CD14-positive monocyte (primary cell): ENCODE data around the gene ARMH1. TPM values are rescaled to one million over a fixed set of nuclear protein-coding genes. Genes with fewer than 3 reads are reported as not detected.

Source experiments
- DNase-seq, 3 donors: peaks; one replicate each; pipeline ENCODE4 v3.0.0-alpha.2; 2011 to 2022
- H2AFZ ChIP-seq: 2 replicates; pipeline ENCODE4 v1.6.0; 2012; ENCODE audit warnings: mild to moderate bottlenecking, low read depth, low read length, inconsistent platforms; ENCODE audit not compliant: insufficient read depth, poor library complexity, severe bottlenecking
- H3K27ac ChIP-seq, 2 donors: 1 replicate in 1 of 2; 2 replicates in 1 of 2; pipeline ENCODE4 v1.5.1; 2012 to 2013; ENCODE audit warnings: low read length in 2 of 2, control low read depth in 1 of 2, inconsistent platforms in 1 of 2, low read depth in 1 of 2, mild to moderate bottlenecking in 1 of 2
- H3K27me3 ChIP-seq, 2 donors: one replicate each; pipeline versions ENCODE4 v1.6.0 to v1.6.1; 2011 to 2013; ENCODE audit warnings: low read length in 2 of 2; ENCODE audit not compliant: control insufficient read depth in 2 of 2, insufficient read depth in 2 of 2
- H3K36me3 ChIP-seq, 2 donors: replicated peaks in 1 of 2; 1 replicate in 1 of 2; 2 replicates in 1 of 2; pipeline versions ENCODE4 v1.5.1 to v1.6.1; 2012 to 2013; ENCODE audit warnings: low read length in 2 of 2, control low read depth in 1 of 2, inconsistent platforms in 1 of 2, mild to moderate bottlenecking in 1 of 2; ENCODE audit not compliant: insufficient read depth in 2 of 2, control insufficient read depth in 1 of 2
- H3K4me1 ChIP-seq, 2 donors: 1 replicate in 1 of 2; 2 replicates in 1 of 2; pipeline versions ENCODE4 v1.5.1 to v1.6.1; 2012 to 2013; ENCODE audit warnings: low read length in 2 of 2, control low read depth in 1 of 2, inconsistent platforms in 1 of 2, mild to moderate bottlenecking in 1 of 2, moderate library complexity in 1 of 2; ENCODE audit not compliant: insufficient read depth in 2 of 2, control insufficient read depth in 1 of 2
- H3K4me2 ChIP-seq: replicated peaks from 2 replicates; pipeline ENCODE3; 2012; ENCODE audit warnings: low read length, moderate library complexity, mild to moderate bottlenecking; ENCODE audit not compliant: poor library complexity, severe bottlenecking; ENCODE audit errors: extremely low read depth
- H3K4me3 ChIP-seq, 3 experiments: fragments of 200-600 bp in 1 of 3; sonication (generic) in 1 of 3; replicated peaks in 1 of 3; 1 replicate in 2 of 3; 2 replicates in 1 of 3; pipeline ENCODE4 v1.5.1; 2011 to 2013; ENCODE audit warnings: low read length in 3 of 3, mild to moderate bottlenecking in 3 of 3, control low read depth in 2 of 3, low read depth in 2 of 3, inconsistent platforms in 1 of 3, moderate library complexity in 1 of 3
- H3K79me2 ChIP-seq: 2 replicates; pipeline ENCODE4 v1.6.0; 2012; ENCODE audit warnings: mild to moderate bottlenecking, control low read depth, inconsistent platforms, low read length, moderate library complexity; ENCODE audit not compliant: insufficient read depth
- H3K9ac ChIP-seq: 2 replicates; pipeline ENCODE4 v1.6.0; 2017; ENCODE audit warnings: low read length, mild to moderate bottlenecking; ENCODE audit not compliant: insufficient read depth, poor library complexity, severe bottlenecking
- H3K9me3 ChIP-seq, 2 donors: replicated peaks in 1 of 2; 1 replicate in 1 of 2; 2 replicates in 1 of 2; pipeline versions ENCODE4 v1.5.1 to v1.6.1; 2012 to 2013; ENCODE audit warnings: low read length in 2 of 2, control low read depth in 1 of 2; ENCODE audit not compliant: control insufficient read depth in 1 of 2, insufficient read depth in 1 of 2
- H4K20me1 ChIP-seq: 2 replicates; pipeline ENCODE4 v1.6.0; 2012; ENCODE audit warnings: mild to moderate bottlenecking, low read length, control low read depth, moderate library complexity; ENCODE audit not compliant: insufficient read depth
- H3K27ac Mint-ChIP-seq, 7 donors: one replicate each; pipeline ENCODE4 v1.8.0; 2020; ENCODE audit warnings: mild to moderate bottlenecking in 7 of 7, mixed read lengths in 7 of 7, moderate library complexity in 6 of 7, inconsistent platforms in 2 of 7
- H3K27me3 Mint-ChIP-seq, 3 donors: one replicate each; pipeline ENCODE4 v1.8.0; 2021 to 2022; ENCODE audit warnings: low read depth in 3 of 3, mild to moderate bottlenecking in 3 of 3, mixed read lengths in 3 of 3, moderate library complexity in 3 of 3, inconsistent platforms in 1 of 3
- H3K36me3 Mint-ChIP-seq, 2 donors: one replicate each; pipeline ENCODE4 v1.8.0; 2020; ENCODE audit warnings: mixed read lengths in 2 of 2, inconsistent platforms in 1 of 2, mild to moderate bottlenecking in 1 of 2
- H3K4me1 Mint-ChIP-seq: one replicate; pipeline ENCODE4 v1.8.0; 2020; ENCODE audit warnings: mild to moderate bottlenecking, mixed read lengths
- H3K4me3 Mint-ChIP-seq, 2 donors: one replicate each; pipeline ENCODE4 v1.8.0; 2020; ENCODE audit warnings: mild to moderate bottlenecking in 2 of 2, mixed read lengths in 2 of 2, moderate library complexity in 1 of 2
- H3K9me3 Mint-ChIP-seq, 7 donors: one replicate each; pipeline ENCODE4 v1.8.0; 2020 to 2022; ENCODE audit warnings: mixed read lengths in 7 of 7, mild to moderate bottlenecking in 6 of 7, moderate library complexity in 6 of 7, inconsistent platforms in 2 of 7
- WGBS: methylation state at CpG from one replicate; pipeline ENCODE4 v1.1.5; 2013; ENCODE audit warnings: missing lambda C conversion rate; ENCODE audit not compliant: insufficient coverage; 5-methylcytosine and 5-hydroxymethylcytosine counted together
- intact Hi-C, 2 donors: fragments of 100-400 bp; cut with micrococcal nuclease; formaldehyde crosslinking; loops; one replicate each; pipeline versions ENCODE4 v1.15.0 to v1.15.1; 2023
- polyA plus RNA-seq, 3 donors: library from polyadenylated mRNA; depleted of rRNA in 1 of 3; unstranded in 2 of 3; stranded (reverse) in 1 of 3; fragments of 300-500 nt in 2 of 3; fragments of >200 nt in 1 of 3; fragmentation: Illumina TruSeq in 2 of 3; gene quantifications; 1 replicate in 2 of 3; 2 replicates in 1 of 3; pipeline ENCODE4 v1.2.3, GENCODE V29; 2012 to 2021
- TF ChIP-seq, protein P1 (sequence below): fragments of 200-600 bp; IDR thresholded peaks from one replicate; pipeline ENCODE4 v1.8.0; 2022; ENCODE audit warnings: antibody characterized with exemption, mild to moderate bottlenecking

ARMH1 gene
- polyA plus RNA-seq, 3 donors, result 14.7 to 209 (median 15.8) TPM

GRCh38 chr1:44684525-44684924 lies 10.0 kb downstream of the ARMH1 start:
- H4K20me1 ChIP-seq, result no peaks in the 10 kb centered on the region
- H3K36me3 ChIP-seq, result no peaks in the 10 kb centered on the region
- H3K9ac ChIP-seq, result no peak overlapping the region
- peak overlapping the region in 2 of 7 donors; percentile 61 to 70 for H3K27ac Mint-ChIP-seq
- no peak overlapping the region for H3K4me3 ChIP-seq
- peak overlapping the region; percentile 32 for H2AFZ ChIP-seq
- no CpG with 5 or more reads among the region's 1 CpG for WGBS
- peaks cover 50% of the 10 kb centered on the region for H3K4me1 Mint-ChIP-seq
- H3K4me3 Mint-ChIP-seq, result no peak overlapping the region
- peaks cover 0 to 6% (median 0%) of the 10 kb centered on the region in 3 donors for H3K27me3 Mint-ChIP-seq
- peaks cover 3% of the 10 kb centered on the region in 2 donors for H3K36me3 Mint-ChIP-seq
- intact Hi-C loops, result no loop called here
- no peaks in the 10 kb centered on the region for H3K9me3 ChIP-seq
- TF ChIP-seq, protein P1, sequence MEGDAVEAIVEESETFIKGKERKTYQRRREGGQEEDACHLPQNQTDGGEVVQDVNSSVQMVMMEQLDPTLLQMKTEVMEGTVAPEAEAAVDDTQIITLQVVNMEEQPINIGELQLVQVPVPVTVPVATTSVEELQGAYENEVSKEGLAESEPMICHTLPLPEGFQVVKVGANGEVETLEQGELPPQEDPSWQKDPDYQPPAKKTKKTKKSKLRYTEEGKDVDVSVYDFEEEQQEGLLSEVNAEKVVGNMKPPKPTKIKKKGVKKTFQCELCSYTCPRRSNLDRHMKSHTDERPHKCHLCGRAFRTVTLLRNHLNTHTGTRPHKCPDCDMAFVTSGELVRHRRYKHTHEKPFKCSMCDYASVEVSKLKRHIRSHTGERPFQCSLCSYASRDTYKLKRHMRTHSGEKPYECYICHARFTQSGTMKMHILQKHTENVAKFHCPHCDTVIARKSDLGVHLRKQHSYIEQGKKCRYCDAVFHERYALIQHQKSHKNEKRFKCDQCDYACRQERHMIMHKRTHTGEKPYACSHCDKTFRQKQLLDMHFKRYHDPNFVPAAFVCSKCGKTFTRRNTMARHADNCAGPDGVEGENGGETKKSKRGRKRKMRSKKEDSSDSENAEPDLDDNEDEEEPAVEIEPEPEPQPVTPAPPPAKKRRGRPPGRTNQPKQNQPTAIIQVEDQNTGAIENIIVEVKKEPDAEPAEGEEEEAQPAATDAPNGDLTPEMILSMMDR, result no peak
- H3K4me2 ChIP-seq, result peak overlapping the region; percentile 22
- H3K27ac ChIP-seq, result no peak overlapping the region
- H3K27me3 ChIP-seq, result no peaks in the 10 kb centered on the region
- H3K4me1 ChIP-seq, result peaks cover 39 to 46% of the 10 kb centered on the region in 2 donors
- DNase-seq, result peak in 2 of 3 donors; percentile 44 to 51
- H3K9me3 Mint-ChIP-seq, result peaks cover 0 to 2% (median 0%) of the 10 kb centered on the region in 7 donors
- no peaks in the 10 kb centered on the region for H3K79me2 ChIP-seq

DNA sequence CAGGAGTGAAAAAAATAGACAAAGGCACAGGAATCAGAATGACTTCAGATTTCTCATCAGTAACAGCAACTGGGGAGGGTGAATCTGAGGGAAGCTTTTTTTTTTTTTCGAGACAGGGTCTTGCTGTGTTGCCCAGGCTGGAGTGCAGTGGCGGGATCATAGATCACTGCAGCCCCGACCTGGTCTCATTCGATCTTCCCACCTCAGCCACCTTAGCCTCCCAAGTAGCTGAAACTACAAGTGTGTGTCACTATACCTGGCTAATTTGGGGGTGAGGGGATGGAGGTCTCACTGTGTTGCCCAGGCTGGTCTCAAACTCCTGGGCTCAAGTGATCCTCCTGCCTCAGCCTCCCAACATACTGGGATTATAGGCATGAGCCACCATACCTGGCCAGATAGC lies 10.7 kb downstream of the ARMH1 start:
- H3K27ac ChIP-seq, result no peak overlapping the region
- Mint-ChIP-seq H3K27ac (peak overlapping the region in 2 of 7 donors; percentile 2 to 70), H3K4me1 (peaks cover 45% of the 10 kb centered on the region), H3K4me3 (no peak overlapping the region), H3K36me3 (peaks cover 0 to 3% of the 10 kb centered on the region in 2 donors), H3K9me3 (peaks cover 0 to 2% (median 0%) of the 10 kb centered on the region in 7 donors), H3K27me3 (peaks cover 2 to 11% (median 5%) of the 10 kb centered on the region in 3 donors)
- H3K9ac ChIP-seq, result no peak overlapping the region
- no peaks in the 10 kb centered on the region for H3K9me3 ChIP-seq
- WGBS, result no CpG with 5 or more reads among the region's 4 CpGs
- intact Hi-C loops, result no loop called here
- no peaks in the 10 kb centered on the region for H3K36me3 ChIP-seq
- no peaks in the 10 kb centered on the region for H3K27me3 ChIP-seq
- peaks cover 39 to 46% of the 10 kb centered on the region in 2 donors for H3K4me1 ChIP-seq
- H3K79me2 ChIP-seq, result no peaks in the 10 kb centered on the region
- TF ChIP-seq, protein P1, result no peak
- H2AFZ ChIP-seq, result no peak overlapping the region
- H4K20me1 ChIP-seq, result no peaks in the 10 kb centered on the region
- no peak for DNase-seq
- no peak overlapping the region for H3K4me3 ChIP-seq
- H3K4me2 ChIP-seq, result peak overlapping the region; percentile 22
